Kidney (tissue), 14 donors: ENCODE results near the gene ZNF236. TPM values are rescaled to one million over a fixed set of nuclear protein-coding genes. Genes with fewer than 3 reads are reported as not detected.

Experiments used
- DNase-seq, 5 donors: peaks; one replicate each; pipeline ENCODE4 v3.0.0-alpha.2; 2013 to 2020
- FAIRE-seq: peaks from 2 replicates; lab custom pipeline; 2012; peaks lifted over from hg19 to GRCh38; lab: Jason Lieb, UNC
- H3K27ac ChIP-seq, 2 donors: one replicate each; pipeline ENCODE4 v1.7.0; 2013; ENCODE audit warnings: low read depth in 2 of 2, low read length in 2 of 2, inconsistent platforms in 1 of 2
- H3K27me3 ChIP-seq: one replicate; pipeline ENCODE4 v1.7.1; 2013; ENCODE audit warnings: low read length, inconsistent platforms; ENCODE audit not compliant: control insufficient read depth, insufficient read depth
- H3K36me3 ChIP-seq, 3 donors: one replicate each; pipeline versions ENCODE4 v1.7.0 to v1.7.1; 2013; ENCODE audit warnings: low read length in 3 of 3, control low read depth in 1 of 3, inconsistent platforms in 1 of 3; ENCODE audit not compliant: insufficient read depth in 3 of 3, control insufficient read depth in 2 of 3
- H3K4me1 ChIP-seq, 3 donors: one replicate each; pipeline versions ENCODE4 v1.7.0 to v1.7.1; 2013; ENCODE audit warnings: low read length in 3 of 3, inconsistent platforms in 1 of 3, low read depth in 1 of 3; ENCODE audit not compliant: control insufficient read depth in 2 of 3, insufficient read depth in 2 of 3
- H3K4me3 ChIP-seq, 3 donors: one replicate each; pipeline versions ENCODE4 v1.7.0 to v1.8.1; 2013; ENCODE audit warnings: low read length in 3 of 3, control low read depth in 1 of 3, inconsistent platforms in 1 of 3
- H3K9ac ChIP-seq, 3 donors: one replicate each; pipeline versions ENCODE4 v1.7.0 to v1.7.1; 2013; ENCODE audit warnings: low read length in 3 of 3, control low read depth in 1 of 3, inconsistent platforms in 1 of 3
- H3K9me3 ChIP-seq, 3 donors: one replicate each; pipeline versions ENCODE4 v1.7.0 to v1.7.1; 2013; ENCODE audit warnings: low read length in 3 of 3, control low read depth in 1 of 3, inconsistent platforms in 1 of 3; ENCODE audit not compliant: control insufficient read depth in 2 of 3, insufficient read depth in 1 of 3
- intact Hi-C: fragments of 100-400 bp; cut with DNase I; formaldehyde crosslinking; loops from one replicate; pipeline ENCODE4 v1.11.1; 2022
- polyA plus RNA-seq: library from polyadenylated mRNA; stranded (reverse); fragments of 350-450 nt; fragmentation: Illumina TruSeq; extraction: RNeasy Lipid Tissue Mini Kit (QIAGEN cat#74804); gene quantifications from one replicate; pipeline ENCODE4 v1.2.3, GENCODE V29; 2014; ENCODE audit warnings: low read depth, low replicate concordance; ENCODE audit not compliant: insufficient read depth
- total RNA-seq: library from RNA; stranded (reverse); fragmentation: NEBNext Ultra II Directional; extraction: Animal tissue kit (Norgen Biotek cat#: 25700); gene quantifications from one replicate; pipeline ENCODE4 v1.2.1, GENCODE V29; 2021
- TF ChIP-seq, protein P1 (sequence below): IDR thresholded peaks from 3 replicates; pipeline ENCODE4 v1.5.1; 2012; ENCODE audit warnings: mild to moderate bottlenecking, moderate library complexity, borderline replicate concordance; ENCODE audit not compliant: insufficient read depth; ENCODE audit errors: extremely low read depth
- donor health status: control.
- donor health status: control.
- donor health status: control.
- donor health status: control.
- donor health status: control.
- donor health status: DM: yes; HTN: yes; CAD: no.
- donor health status: Normal renal cell carcinoma (clear cell type).

ZNF236 gene
- total and polyA plus RNA-seq, 2 donors from 2014 or later, result 1.1 to 18.6 TPM

DNA sequence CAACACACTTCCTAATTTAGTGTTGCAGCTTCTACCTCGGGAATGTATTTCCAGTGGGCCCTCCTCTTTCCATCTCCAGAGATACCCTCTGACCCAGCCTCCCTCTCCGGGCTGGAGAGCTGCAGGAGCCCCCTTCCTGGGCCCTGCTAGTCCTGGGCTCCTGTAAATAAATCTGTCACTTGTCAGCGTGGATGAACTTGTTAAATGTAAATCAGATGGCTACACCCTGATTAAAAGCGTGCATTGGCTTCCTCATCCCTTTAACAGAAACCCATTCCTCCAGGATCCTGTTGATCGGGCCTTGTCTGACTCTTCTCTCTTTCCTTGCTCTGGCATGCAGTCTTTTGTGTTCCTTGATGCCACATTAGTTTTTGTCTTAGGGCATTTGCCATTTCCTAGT is 2.4 kb downstream of the ZNF236 start:
- FAIRE-seq (no peak), DNase-seq (no peak)
- Histone ChIP-seq H3K36me3 (no peaks in the 10 kb centered on the region), H3K27ac (no peak overlapping the region), H3K4me3 (no peak overlapping the region), H3K4me1 (peaks cover 0 to 9% (median 5%) of the 10 kb centered on the region in 3 donors), H3K27me3 (no peaks in the 10 kb centered on the region), H3K9me3 (no peaks in the 10 kb centered on the region), H3K9ac (no peak overlapping the region)
- intact Hi-C loops, result no loop called here
- TF ChIP-seq, protein P1, sequence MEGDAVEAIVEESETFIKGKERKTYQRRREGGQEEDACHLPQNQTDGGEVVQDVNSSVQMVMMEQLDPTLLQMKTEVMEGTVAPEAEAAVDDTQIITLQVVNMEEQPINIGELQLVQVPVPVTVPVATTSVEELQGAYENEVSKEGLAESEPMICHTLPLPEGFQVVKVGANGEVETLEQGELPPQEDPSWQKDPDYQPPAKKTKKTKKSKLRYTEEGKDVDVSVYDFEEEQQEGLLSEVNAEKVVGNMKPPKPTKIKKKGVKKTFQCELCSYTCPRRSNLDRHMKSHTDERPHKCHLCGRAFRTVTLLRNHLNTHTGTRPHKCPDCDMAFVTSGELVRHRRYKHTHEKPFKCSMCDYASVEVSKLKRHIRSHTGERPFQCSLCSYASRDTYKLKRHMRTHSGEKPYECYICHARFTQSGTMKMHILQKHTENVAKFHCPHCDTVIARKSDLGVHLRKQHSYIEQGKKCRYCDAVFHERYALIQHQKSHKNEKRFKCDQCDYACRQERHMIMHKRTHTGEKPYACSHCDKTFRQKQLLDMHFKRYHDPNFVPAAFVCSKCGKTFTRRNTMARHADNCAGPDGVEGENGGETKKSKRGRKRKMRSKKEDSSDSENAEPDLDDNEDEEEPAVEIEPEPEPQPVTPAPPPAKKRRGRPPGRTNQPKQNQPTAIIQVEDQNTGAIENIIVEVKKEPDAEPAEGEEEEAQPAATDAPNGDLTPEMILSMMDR, result no peak

DNA sequence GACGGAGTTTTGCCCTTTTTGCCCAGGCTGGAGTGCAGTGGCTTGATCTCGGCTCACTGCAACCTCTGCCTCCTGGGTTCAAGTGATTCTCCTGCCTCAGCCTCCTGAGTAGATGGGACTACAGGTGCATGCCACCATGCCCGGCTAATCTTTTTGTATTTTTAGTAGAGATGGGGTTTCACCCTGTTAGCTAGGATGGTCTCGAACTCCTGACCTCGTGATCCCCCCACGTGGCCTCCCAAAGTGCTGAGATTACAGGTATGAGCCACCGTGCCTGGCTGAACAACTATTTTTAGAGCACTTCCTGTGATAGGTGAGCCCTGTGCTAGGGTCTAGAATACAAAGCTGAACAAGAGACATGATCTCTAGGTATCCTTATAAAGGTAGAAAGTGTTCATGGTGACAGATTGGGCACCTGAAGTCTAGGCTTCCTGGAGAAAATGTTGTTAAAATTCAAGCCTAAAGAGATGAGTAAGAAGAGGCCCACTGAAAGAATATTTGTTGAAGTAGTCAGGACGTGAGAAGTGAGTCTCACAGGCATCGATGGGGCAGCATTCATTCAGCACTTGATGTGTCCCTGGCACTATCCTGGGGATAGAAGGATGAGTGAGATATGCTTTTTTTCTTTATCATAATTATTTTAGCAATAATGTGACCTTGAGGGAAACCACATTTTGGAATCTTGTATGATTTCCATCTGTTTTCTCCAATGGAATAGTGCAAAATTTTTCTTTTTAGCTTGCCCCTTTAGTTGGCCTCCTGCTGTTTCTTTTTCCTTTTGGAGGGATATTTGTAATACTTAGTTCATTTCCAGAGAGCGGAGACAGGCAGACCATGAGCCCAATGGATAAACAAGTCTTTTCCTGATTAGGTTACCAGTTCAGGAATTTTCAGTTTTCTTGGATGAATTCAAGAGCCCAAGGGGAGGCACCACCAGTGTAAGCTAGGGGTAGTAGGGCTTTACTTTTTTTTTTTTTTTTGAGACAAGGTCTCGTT is 5.1 kb downstream of the ZNF236 start:
- H3K9me3 ChIP-seq, result no peaks in the 10 kb centered on the region
- DNase-seq (peak in 1 of 5 donors; percentile 25), FAIRE-seq (no peak)
- no peaks in the 10 kb centered on the region for H3K36me3 ChIP-seq
- H3K9ac ChIP-seq, result no peak overlapping the region
- H3K4me1 ChIP-seq, result peaks cover 0 to 3% (median 2%) of the 10 kb centered on the region in 3 donors
- no peak overlapping the region for H3K4me3 ChIP-seq
- intact Hi-C loops, result no loop called here
- TF ChIP-seq, protein P1, result no peak
- no peak overlapping the region for H3K27ac ChIP-seq
- no peaks in the 10 kb centered on the region for H3K27me3 ChIP-seq

DNA sequence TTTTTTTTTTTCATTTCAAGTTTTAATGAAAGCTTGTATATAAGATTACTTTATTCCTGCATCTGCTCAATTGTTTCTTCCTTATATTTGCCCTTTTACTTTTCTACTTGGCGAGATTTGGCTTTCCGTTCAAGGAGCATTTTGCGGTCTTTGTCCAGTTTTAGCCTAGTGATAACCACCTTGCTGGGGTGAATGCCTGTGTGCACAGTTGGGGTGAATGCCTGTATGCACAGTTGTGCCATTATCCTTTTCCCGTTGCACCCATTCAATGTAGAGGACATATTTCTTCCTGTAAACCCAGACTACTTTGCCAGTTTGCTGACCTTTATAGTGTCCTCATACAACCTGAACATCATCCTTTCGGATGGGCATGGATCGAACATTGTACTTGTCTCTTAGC is 12.0 kb downstream of the ZNF236 start:
- Histone ChIP-seq H3K9ac (no peak overlapping the region), H3K36me3 (no peaks in the 10 kb centered on the region), H3K27ac (no peak overlapping the region), H3K27me3 (no peaks in the 10 kb centered on the region), H3K9me3 (no peaks in the 10 kb centered on the region), H3K4me3 (no peak overlapping the region), H3K4me1 (peaks cover 0 to 4% (median 0%) of the 10 kb centered on the region in 3 donors)
- TF ChIP-seq, protein P1, result no peak
- intact Hi-C loops, result no loop called here
- DNase-seq (no peak), FAIRE-seq (no peak)
